Liver (tissue), 3 donors: ENCODE results near the gene MELTF.

ENCODE experiments used
- CTCF ChIP-seq: fragments of 150-350 bp; IDR thresholded peaks from 2 replicates; pipeline ENCODE4 v1.5.1; 2017; ENCODE audit warnings: improper control_type of control experiment, low read depth, low read length; ENCODE audit not compliant: missing input control
- EGR1 ChIP-seq, 2 donors: IDR thresholded peaks; 2 replicates each; pipeline ENCODE4 v1.6.1; 2016 to 2018; ENCODE audit warnings: antibody characterized with exemption in 2 of 2, low read depth in 2 of 2
- FOXA1 ChIP-seq: IDR thresholded peaks from 2 replicates; pipeline ENCODE4 v1.6.1; 2016; ENCODE audit warnings: antibody characterized with exemption
- GABPA ChIP-seq, 2 donors: IDR thresholded peaks in 1 of 2; conservative IDR thresholded peaks in 1 of 2; 2 replicates each; pipeline ENCODE4 v1.6.1; 2016; ENCODE audit warnings: antibody characterized with exemption in 2 of 2, mild to moderate bottlenecking in 1 of 2, moderate library complexity in 1 of 2
- MAX ChIP-seq: IDR thresholded peaks from 2 replicates; pipeline ENCODE4 v1.6.1; 2016; ENCODE audit warnings: antibody characterized with exemption
- RAD21 ChIP-seq, 2 donors: IDR thresholded peaks; 2 replicates each; pipeline ENCODE4 v1.6.1; 2016; ENCODE audit warnings: antibody characterized with exemption in 2 of 2, mild to moderate bottlenecking in 2 of 2
- REST ChIP-seq: IDR thresholded peaks from 2 replicates; pipeline ENCODE4 v1.6.1; 2016; ENCODE audit warnings: antibody characterized with exemption, mild to moderate bottlenecking
- SP1 ChIP-seq: IDR thresholded peaks from 2 replicates; pipeline ENCODE4 v1.6.1; 2018; ENCODE audit warnings: antibody characterized with exemption, mild to moderate bottlenecking
- TAF1 ChIP-seq: conservative IDR thresholded peaks from 2 replicates; pipeline ENCODE4 v1.6.1; 2016; ENCODE audit warnings: antibody characterized with exemption, mild to moderate bottlenecking
- YY1 ChIP-seq: IDR thresholded peaks from 2 replicates; pipeline ENCODE4 v1.6.1; 2016; ENCODE audit warnings: antibody characterized with exemption, mild to moderate bottlenecking
- ZBTB33 ChIP-seq: IDR thresholded peaks from 2 replicates; pipeline ENCODE4 v1.6.1; 2016; ENCODE audit warnings: antibody characterized with exemption
- donor health status: healthy.
- donor health status: healthy.

- TF ChIP-seq REST = no peak
- TF ChIP-seq FOXA1 = no peak
- TF ChIP-seq MAX = no peak
- TF ChIP-seq CTCF = no peak
- TF ChIP-seq SP1 = no peak
- TF ChIP-seq GABPA (IDR thresholded peaks at IDR 0.05 in 1 of 2, conservative IDR thresholded peaks at IDR 0.05 in 1 of 2) = no peak
- no peak for TF ChIP-seq EGR1 (IDR thresholded peaks at IDR 0.05; ENCODE audit: low read depth in 2 of 2)
- no peak for TF ChIP-seq YY1
- TF ChIP-seq ZBTB33 = no peak
- no peak for TF ChIP-seq TAF1
- no peak for TF ChIP-seq RAD21 (IDR thresholded peaks at IDR 0.05)
Measured at GRCh38 chr3:197023998-197024651, 5.5 kb downstream of the MELTF start.
